ENCODE results near the gene ARSB. TPM values are rescaled to one million over a fixed set of nuclear protein-coding genes. Genes with fewer than 3 reads are reported as not detected.
"Not testable (repeated sequence)": the region's sequence is repeated elsewhere in the genome, so short reads cannot be mapped to it uniquely, and the experiment has no call there.

The ARSB gene
- total RNA-seq, 3 donors from 2014 or later = 9.8 to 17.6 (median 10.0) TPM

GRCh38 chr5:78766412-78766762 lies 218.7 kb downstream of the ARSB start:
- Histone ChIP-seq H3K27ac (no peak overlapping the region), H3K9me3 (no peaks in the 10 kb centered on the region), H3K4me3 (no peak overlapping the region), H3K36me3 (no peaks in the 10 kb centered on the region), H3K4me1 (no peaks in the 10 kb centered on the region), H3K27me3 (no peaks in the 10 kb centered on the region)
- intact Hi-C loops (cut with DNase I; ENCODE audit: low total_unique reads) = no loop called here
- TF ChIP-seq POLR2A (IDR thresholded peaks at IDR 0.05) (no peak), CTCF (IDR thresholded peaks at IDR 0.05) (no peak), POLR2AphosphoS5 (IDR thresholded peaks at IDR 0.05) (no peak)
- no peak for DNase-seq (ENCODE audit: low spot score in 2 of 2)

- Histone ChIP-seq H3K9me3 (no peaks in the 10 kb centered on the region), H3K27me3 (no peaks in the 10 kb centered on the region), H3K27ac (no peak overlapping the region), H3K4me3 (no peak overlapping the region), H3K36me3 (no peaks in the 10 kb centered on the region), H3K4me1 (no peaks in the 10 kb centered on the region)
- intact Hi-C loops (cut with DNase I; ENCODE audit: low total_unique reads) = no loop called here
- TF ChIP-seq POLR2A (IDR thresholded peaks at IDR 0.05) (no peak), CTCF (IDR thresholded peaks at IDR 0.05) (no peak), POLR2AphosphoS5 (IDR thresholded peaks at IDR 0.05) (no peak)
- DNase-seq (ENCODE audit: low spot score in 2 of 2) = no peak
These were observed 219.2 kb downstream of the ARSB start for GRCh38 chr5:78765756-78766411.

- H3K4me3 ChIP-seq = no peak overlapping the region
- H3K27ac ChIP-seq = no peak overlapping the region
- H3K4me1 ChIP-seq = no peaks in the 10 kb centered on the region
- intact Hi-C loops (cut with DNase I; ENCODE audit: low total_unique reads) = no loop called here
- TF ChIP-seq POLR2A (IDR thresholded peaks at IDR 0.05) (no peak), CTCF (IDR thresholded peaks at IDR 0.05) (no peak), POLR2AphosphoS5 (IDR thresholded peaks at IDR 0.05) (no peak)
- no peaks in the 10 kb centered on the region for H3K27me3 ChIP-seq
- H3K9me3 ChIP-seq = no peaks in the 10 kb centered on the region
- no peaks in the 10 kb centered on the region for H3K36me3 ChIP-seq
- no peak for DNase-seq (ENCODE audit: low spot score in 2 of 2)
These were observed 220.0 kb downstream of the ARSB start for GRCh38 chr5:78765116-78765515.

GRCh38 chr5:78763659-78764189 lies 221.4 kb downstream of the ARSB start:
- H3K27me3 ChIP-seq = no peaks in the 10 kb centered on the region
- TF ChIP-seq POLR2A (IDR thresholded peaks at IDR 0.05) (no peak), CTCF (IDR thresholded peaks at IDR 0.05) (no peak), POLR2AphosphoS5 (IDR thresholded peaks at IDR 0.05) (no peak)
- H3K4me1 ChIP-seq = no peaks in the 10 kb centered on the region
- H3K9me3 ChIP-seq = no peaks in the 10 kb centered on the region
- no peak overlapping the region for H3K27ac ChIP-seq
- intact Hi-C loops (cut with DNase I; ENCODE audit: low total_unique reads) = no loop called here
- H3K4me3 ChIP-seq = no peak overlapping the region
- no peak for DNase-seq (ENCODE audit: low spot score in 2 of 2)
- H3K36me3 ChIP-seq = no peaks in the 10 kb centered on the region

GRCh38 chr5:78762743-78763142 lies 222.4 kb downstream of the ARSB start:
- intact Hi-C loops (cut with DNase I; ENCODE audit: low total_unique reads) = not testable (repeated sequence)

More at GRCh38 chr5:78762743-78763142, 222.4 kb downstream of the ARSB start:
- not testable (repeated sequence) for DNase-seq (ENCODE audit: low spot score in 2 of 2); H3K27me3 ChIP-seq; H3K4me3 ChIP-seq; H3K9me3 ChIP-seq; H3K36me3 ChIP-seq; H3K4me1 ChIP-seq; H3K27ac ChIP-seq

All from breast epithelium (tissue), 4 donors.